ENCODE data around the gene STRBP.

- TF ChIP-seq, protein P1, sequence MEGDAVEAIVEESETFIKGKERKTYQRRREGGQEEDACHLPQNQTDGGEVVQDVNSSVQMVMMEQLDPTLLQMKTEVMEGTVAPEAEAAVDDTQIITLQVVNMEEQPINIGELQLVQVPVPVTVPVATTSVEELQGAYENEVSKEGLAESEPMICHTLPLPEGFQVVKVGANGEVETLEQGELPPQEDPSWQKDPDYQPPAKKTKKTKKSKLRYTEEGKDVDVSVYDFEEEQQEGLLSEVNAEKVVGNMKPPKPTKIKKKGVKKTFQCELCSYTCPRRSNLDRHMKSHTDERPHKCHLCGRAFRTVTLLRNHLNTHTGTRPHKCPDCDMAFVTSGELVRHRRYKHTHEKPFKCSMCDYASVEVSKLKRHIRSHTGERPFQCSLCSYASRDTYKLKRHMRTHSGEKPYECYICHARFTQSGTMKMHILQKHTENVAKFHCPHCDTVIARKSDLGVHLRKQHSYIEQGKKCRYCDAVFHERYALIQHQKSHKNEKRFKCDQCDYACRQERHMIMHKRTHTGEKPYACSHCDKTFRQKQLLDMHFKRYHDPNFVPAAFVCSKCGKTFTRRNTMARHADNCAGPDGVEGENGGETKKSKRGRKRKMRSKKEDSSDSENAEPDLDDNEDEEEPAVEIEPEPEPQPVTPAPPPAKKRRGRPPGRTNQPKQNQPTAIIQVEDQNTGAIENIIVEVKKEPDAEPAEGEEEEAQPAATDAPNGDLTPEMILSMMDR (IDR thresholded peaks at IDR 0.05) = no peak
- TF ChIP-seq, protein P2, sequence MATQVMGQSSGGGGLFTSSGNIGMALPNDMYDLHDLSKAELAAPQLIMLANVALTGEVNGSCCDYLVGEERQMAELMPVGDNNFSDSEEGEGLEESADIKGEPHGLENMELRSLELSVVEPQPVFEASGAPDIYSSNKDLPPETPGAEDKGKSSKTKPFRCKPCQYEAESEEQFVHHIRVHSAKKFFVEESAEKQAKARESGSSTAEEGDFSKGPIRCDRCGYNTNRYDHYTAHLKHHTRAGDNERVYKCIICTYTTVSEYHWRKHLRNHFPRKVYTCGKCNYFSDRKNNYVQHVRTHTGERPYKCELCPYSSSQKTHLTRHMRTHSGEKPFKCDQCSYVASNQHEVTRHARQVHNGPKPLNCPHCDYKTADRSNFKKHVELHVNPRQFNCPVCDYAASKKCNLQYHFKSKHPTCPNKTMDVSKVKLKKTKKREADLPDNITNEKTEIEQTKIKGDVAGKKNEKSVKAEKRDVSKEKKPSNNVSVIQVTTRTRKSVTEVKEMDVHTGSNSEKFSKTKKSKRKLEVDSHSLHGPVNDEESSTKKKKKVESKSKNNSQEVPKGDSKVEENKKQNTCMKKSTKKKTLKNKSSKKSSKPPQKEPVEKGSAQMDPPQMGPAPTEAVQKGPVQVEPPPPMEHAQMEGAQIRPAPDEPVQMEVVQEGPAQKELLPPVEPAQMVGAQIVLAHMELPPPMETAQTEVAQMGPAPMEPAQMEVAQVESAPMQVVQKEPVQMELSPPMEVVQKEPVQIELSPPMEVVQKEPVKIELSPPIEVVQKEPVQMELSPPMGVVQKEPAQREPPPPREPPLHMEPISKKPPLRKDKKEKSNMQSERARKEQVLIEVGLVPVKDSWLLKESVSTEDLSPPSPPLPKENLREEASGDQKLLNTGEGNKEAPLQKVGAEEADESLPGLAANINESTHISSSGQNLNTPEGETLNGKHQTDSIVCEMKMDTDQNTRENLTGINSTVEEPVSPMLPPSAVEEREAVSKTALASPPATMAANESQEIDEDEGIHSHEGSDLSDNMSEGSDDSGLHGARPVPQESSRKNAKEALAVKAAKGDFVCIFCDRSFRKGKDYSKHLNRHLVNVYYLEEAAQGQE (IDR thresholded peaks at IDR 0.05; ENCODE audit: insufficient read depth in 1 of 2, low read depth in 2 of 2, low read length in 1 of 2) = no peak
- no peak for TF ChIP-seq POLR2AphosphoS5 (IDR thresholded peaks at IDR 0.05; ENCODE audit: low read depth, low read length)
- no peak for TF ChIP-seq SIN3A (IDR thresholded peaks at IDR 0.05; ENCODE audit: borderline replicate concordance, insufficient read depth, low read depth, low read length)
- TF ChIP-seq TCF7L2 (IDR thresholded peaks at IDR 0.05; ENCODE audit: low read depth, low read length) = no peak
Measured at GRCh38 chr9:123246534-123246933, 21.9 kb downstream of the STRBP start.

All from Panc1 (cell line).